HCT116 (cell line): ENCODE measurements around the gene LIPK.

ENCODE experiments used
- CBX3 ChIP-seq: IDR thresholded peaks from 2 replicates; pipeline ENCODE4 v1.6.1; 2012; ENCODE audit warnings: low read depth
- CTCF ChIP-seq, 3 experiments: fragments of 200-600 bp in 1 of 3; sonication (generic) in 1 of 3; IDR thresholded peaks in 2 of 3; conservative IDR thresholded peaks in 1 of 3; 2 replicates each; pipeline ENCODE4 v1.5.1; 2012 to 2017; ENCODE audit warnings: low read depth in 2 of 3, low read length in 2 of 3, antibody characterized with exemption in 1 of 3, borderline replicate concordance in 1 of 3, control low read depth in 1 of 3, mild to moderate bottlenecking in 1 of 3, mixed read lengths in 1 of 3, mixed run types in 1 of 3, moderate library complexity in 1 of 3; ENCODE audit not compliant: insufficient read depth in 1 of 3
- EZH2phosphoT487 ChIP-seq: fragments of 200-600 bp; IDR thresholded peaks from 2 replicates; pipeline ENCODE4 v1.6.1; 2018; ENCODE audit warnings: antibody characterized with exemption, borderline replicate concordance
- MAX ChIP-seq: IDR thresholded peaks from 2 replicates; pipeline ENCODE4 v1.6.1; 2012
- POLR2A ChIP-seq: IDR thresholded peaks from 2 replicates; pipeline ENCODE4 v1.7.0; 2011; ENCODE audit warnings: borderline replicate concordance; ENCODE audit not compliant: insufficient read depth, insufficient read length; ENCODE audit errors: extremely low read depth
- POLR2AphosphoS5 ChIP-seq: IDR thresholded peaks from 2 replicates; pipeline ENCODE4 v1.6.1; 2011; ENCODE audit warnings: mild to moderate bottlenecking, low read depth, low read length, moderate library complexity
- SIN3A ChIP-seq: IDR thresholded peaks from 2 replicates; pipeline ENCODE4 v1.6.1; 2012; ENCODE audit warnings: low read depth

DNA sequence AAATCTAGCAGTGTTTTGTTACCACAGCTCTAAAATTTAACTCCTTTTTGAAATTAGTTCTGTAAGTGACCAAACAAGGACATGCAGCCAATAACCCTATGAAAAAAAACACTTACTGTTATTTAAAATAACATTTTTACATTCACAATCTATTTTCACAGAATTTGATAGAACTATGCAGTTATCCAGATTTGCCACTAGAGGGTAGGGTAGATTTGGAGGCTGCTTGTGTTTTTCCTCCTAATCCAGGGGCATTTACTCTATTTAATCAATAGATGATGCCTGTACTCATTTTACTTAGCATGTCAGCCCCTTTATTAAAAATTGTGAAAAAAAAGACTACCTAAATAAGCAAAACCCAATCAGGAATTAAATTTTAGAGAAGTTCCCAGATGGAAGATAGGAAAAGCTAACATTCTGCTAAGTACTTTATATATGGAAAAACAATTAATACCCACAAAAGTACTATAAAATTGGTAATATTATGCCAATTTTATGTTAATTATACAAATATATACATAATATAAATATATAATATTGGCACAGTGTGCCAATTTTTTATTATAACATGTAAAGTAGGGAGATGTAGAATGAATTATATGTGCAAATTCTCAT, 18.1 kb upstream of the LIPK start:
- peak; percentile 66 to 89 (median 80) for TF ChIP-seq CTCF (IDR thresholded peaks at IDR 0.05 in 2 of 3, conservative IDR thresholded peaks at IDR 0.05 in 1 of 3; ENCODE audit: borderline replicate concordance in 1 of 3, insufficient read depth in 1 of 3, low read depth in 2 of 3, low read length in 2 of 3)
- TF ChIP-seq SIN3A, result no peak
- TF ChIP-seq POLR2AphosphoS5, result no peak
- TF ChIP-seq EZH2phosphoT487, result no peak
- no peak for TF ChIP-seq CBX3
- no peak for TF ChIP-seq POLR2A
- TF ChIP-seq MAX, result no peak
